SIG-M5 treated with dmso at 0.1 percent for 504 hours (cell line): ENCODE data around the gene WSCD2.

Experiments
- DNase-seq: peaks from one replicate; lab custom pipeline; 2025; ENCODE audit not compliant: unreplicated experiment; lab: John Stamatoyannopoulos, UW

The WSCD2 gene

GRCh38 chr12:108152170-108152538 is 23.1 kb downstream of the WSCD2 start:
- no peak for DNase-seq

- DNase-seq = no peak
These were observed 27.6 kb downstream of the WSCD2 start for GRCh38 chr12:108156717-108157116.

GRCh38 chr12:108157870-108158459 is 28.9 kb downstream of the WSCD2 start:
- DNase-seq = no peak

GRCh38 chr12:108162207-108162606 is 33.1 kb downstream of the WSCD2 start:
- DNase-seq = no peak

- DNase-seq = no peak
These were observed 37.4 kb downstream of the WSCD2 start for GRCh38 chr12:108166505-108166904.

- DNase-seq = no peak
These were observed 38.9 kb downstream of the WSCD2 start for GRCh38 chr12:108167974-108168373.

- DNase-seq = no peak
These were observed 40.6 kb downstream of the WSCD2 start for GRCh38 chr12:108169708-108170107.

GRCh38 chr12:108170164-108170563 is 41.1 kb downstream of the WSCD2 start:
- no peak for DNase-seq

- no peak for DNase-seq
These were observed 42.9 kb downstream of the WSCD2 start for GRCh38 chr12:108172033-108172432.

GRCh38 chr12:108173160-108173559 is 44.1 kb downstream of the WSCD2 start:
- no peak for DNase-seq

- no peak for DNase-seq
These were observed 44.8 kb downstream of the WSCD2 start for GRCh38 chr12:108173892-108174291.

GRCh38 chr12:108174641-108175040 is 45.6 kb downstream of the WSCD2 start:
- no peak for DNase-seq

- DNase-seq = no peak
These were observed 46.2 kb downstream of the WSCD2 start for GRCh38 chr12:108175310-108175709.

GRCh38 chr12:108176292-108176691 is 47.2 kb downstream of the WSCD2 start:
- DNase-seq = no peak

- DNase-seq = no peak
These were observed 48.0 kb downstream of the WSCD2 start for GRCh38 chr12:108177131-108177530.

GRCh38 chr12:108179305-108179704 is 50.2 kb downstream of the WSCD2 start:
- no peak for DNase-seq

- DNase-seq = no peak
These were observed 51.4 kb downstream of the WSCD2 start for GRCh38 chr12:108180255-108181094.

GRCh38 chr12:108181095-108181454 is 52.0 kb downstream of the WSCD2 start:
- DNase-seq = no peak

GRCh38 chr12:108182096-108182495 is 53.0 kb downstream of the WSCD2 start:
- no peak for DNase-seq

GRCh38 chr12:108185002-108185401 is 55.9 kb downstream of the WSCD2 start:
- DNase-seq = no peak

- no peak for DNase-seq
These were observed 58.7 kb downstream of the WSCD2 start for GRCh38 chr12:108187831-108188230.

GRCh38 chr12:108190529-108190928 is 61.4 kb downstream of the WSCD2 start:
- DNase-seq = no peak

- no peak for DNase-seq
These were observed 62.0 kb downstream of the WSCD2 start for GRCh38 chr12:108191086-108191485.
